ENCODE data around the gene ZBTB18.

The ZBTB18 gene

GRCh38 chr1:244088161-244088560 lies 37.1 kb downstream of the ZBTB18 start:
- DNase-seq (ENCODE audit: low read depth), result no peak

GRCh38 chr1:244089561-244089960 lies 38.5 kb downstream of the ZBTB18 start:
- DNase-seq (ENCODE audit: low read depth), result no peak

GRCh38 chr1:244090645-244091044 lies 39.6 kb downstream of the ZBTB18 start:
- no peak for DNase-seq (ENCODE audit: low read depth)

- no peak for DNase-seq (ENCODE audit: low read depth)
Measured at GRCh38 chr1:244092293-244092963, 41.3 kb downstream of the ZBTB18 start.

- no peak for DNase-seq (ENCODE audit: low read depth)
Measured at GRCh38 chr1:244092964-244093638, 42.0 kb downstream of the ZBTB18 start.

GRCh38 chr1:244094880-244095528 lies 43.9 kb downstream of the ZBTB18 start:
- DNase-seq (ENCODE audit: low read depth), result no peak

- DNase-seq (ENCODE audit: low read depth), result no peak
Measured at GRCh38 chr1:244095529-244095911, 44.4 kb downstream of the ZBTB18 start.

GRCh38 chr1:244096066-244096610 lies 45.1 kb downstream of the ZBTB18 start:
- DNase-seq (ENCODE audit: low read depth), result no peak

GRCh38 chr1:244096691-244097090 lies 45.6 kb downstream of the ZBTB18 start:
- no peak for DNase-seq (ENCODE audit: low read depth)

GRCh38 chr1:244097523-244098405 lies 46.7 kb downstream of the ZBTB18 start:
- no peak for DNase-seq (ENCODE audit: low read depth)

GRCh38 chr1:244099258-244099930 lies 48.3 kb downstream of the ZBTB18 start:
- DNase-seq (ENCODE audit: low read depth), result no peak

GRCh38 chr1:244100276-244100675 lies 49.2 kb downstream of the ZBTB18 start:
- DNase-seq (ENCODE audit: low read depth), result no peak

- no peak for DNase-seq (ENCODE audit: low read depth)
Measured at GRCh38 chr1:244100704-244101453, 49.8 kb downstream of the ZBTB18 start.

- no peak for DNase-seq (ENCODE audit: low read depth)
Measured at GRCh38 chr1:244102046-244102445, 51.0 kb downstream of the ZBTB18 start.

GRCh38 chr1:244102468-244102867 lies 51.4 kb downstream of the ZBTB18 start:
- DNase-seq (ENCODE audit: low read depth), result no peak

- no peak for DNase-seq (ENCODE audit: low read depth)
Measured at GRCh38 chr1:244104309-244105060, 53.4 kb downstream of the ZBTB18 start.

- DNase-seq (ENCODE audit: low read depth), result no peak
Measured at GRCh38 chr1:244106176-244106575, 55.1 kb downstream of the ZBTB18 start.
